PFSK-1 (cell line): ENCODE measurements around the gene CCDC92B.

Experiments used
- FOXP2 ChIP-seq: optimal IDR thresholded peaks from 2 replicates; pipeline ENCODE3; 2011; ENCODE audit warnings: borderline replicate concordance, control low read depth, inconsistent platforms; ENCODE audit not compliant: insufficient read depth; ENCODE audit errors: extremely low read length, extremely low read depth
- POLR2AphosphoS5 ChIP-seq: IDR thresholded peaks from 2 replicates; pipeline ENCODE4 v1.6.1; 2012; ENCODE audit warnings: low read depth, mild to moderate bottlenecking, control low read depth, low read length, moderate library complexity
- SIN3A ChIP-seq: IDR thresholded peaks from 2 replicates; pipeline ENCODE4 v1.6.1; 2012; ENCODE audit warnings: mild to moderate bottlenecking, low read length, moderate library complexity, borderline replicate concordance; ENCODE audit not compliant: insufficient read depth
- TAF1 ChIP-seq: IDR thresholded peaks from 2 replicates; pipeline ENCODE4 v1.6.1; 2012; ENCODE audit warnings: low read length, control low read depth, borderline replicate concordance; ENCODE audit not compliant: insufficient read depth
- TF ChIP-seq, protein P1 (sequence below), 2 experiments: IDR thresholded peaks; 2 replicates each; pipeline versions ENCODE4 v1.6.1 to v1.8.0; 2011 to 2012; ENCODE audit warnings: low read depth in 2 of 2, low read length in 2 of 2, control low read depth in 1 of 2, inconsistent platforms in 1 of 2, mild to moderate bottlenecking in 1 of 2, moderate library complexity in 1 of 2; ENCODE audit not compliant: insufficient read depth in 1 of 2

The CCDC92B gene

DNA sequence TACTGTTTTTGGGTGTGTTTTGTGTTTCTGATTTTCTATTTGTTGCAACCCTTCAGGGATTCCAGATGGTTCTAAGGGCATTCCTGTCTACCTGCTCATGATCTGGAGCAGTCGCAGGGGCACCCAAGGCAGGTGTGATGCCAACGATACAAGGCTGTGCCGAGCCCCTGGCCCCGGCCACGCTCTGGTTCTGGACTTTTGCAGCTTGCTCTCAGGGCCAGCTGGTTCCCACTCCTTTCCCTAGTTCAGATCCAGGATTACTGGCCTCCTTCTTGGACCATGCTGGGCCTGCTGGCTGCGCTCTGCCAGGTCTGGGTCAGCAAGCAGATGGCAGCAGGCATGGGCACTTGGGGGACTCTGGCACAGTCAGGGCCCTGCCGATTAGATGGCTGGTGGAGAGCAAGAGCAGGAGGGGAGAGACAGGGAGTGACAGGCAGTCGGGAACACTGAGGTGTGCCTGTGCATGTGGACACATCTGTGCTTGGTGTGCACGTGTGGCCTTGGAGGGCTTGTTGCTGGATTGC lies 31.5 kb upstream of the CCDC92B start:
- TF ChIP-seq POLR2AphosphoS5 (no peak), FOXP2 (no peak), SIN3A (no peak), TAF1 (no peak)
- TF ChIP-seq, protein P1, sequence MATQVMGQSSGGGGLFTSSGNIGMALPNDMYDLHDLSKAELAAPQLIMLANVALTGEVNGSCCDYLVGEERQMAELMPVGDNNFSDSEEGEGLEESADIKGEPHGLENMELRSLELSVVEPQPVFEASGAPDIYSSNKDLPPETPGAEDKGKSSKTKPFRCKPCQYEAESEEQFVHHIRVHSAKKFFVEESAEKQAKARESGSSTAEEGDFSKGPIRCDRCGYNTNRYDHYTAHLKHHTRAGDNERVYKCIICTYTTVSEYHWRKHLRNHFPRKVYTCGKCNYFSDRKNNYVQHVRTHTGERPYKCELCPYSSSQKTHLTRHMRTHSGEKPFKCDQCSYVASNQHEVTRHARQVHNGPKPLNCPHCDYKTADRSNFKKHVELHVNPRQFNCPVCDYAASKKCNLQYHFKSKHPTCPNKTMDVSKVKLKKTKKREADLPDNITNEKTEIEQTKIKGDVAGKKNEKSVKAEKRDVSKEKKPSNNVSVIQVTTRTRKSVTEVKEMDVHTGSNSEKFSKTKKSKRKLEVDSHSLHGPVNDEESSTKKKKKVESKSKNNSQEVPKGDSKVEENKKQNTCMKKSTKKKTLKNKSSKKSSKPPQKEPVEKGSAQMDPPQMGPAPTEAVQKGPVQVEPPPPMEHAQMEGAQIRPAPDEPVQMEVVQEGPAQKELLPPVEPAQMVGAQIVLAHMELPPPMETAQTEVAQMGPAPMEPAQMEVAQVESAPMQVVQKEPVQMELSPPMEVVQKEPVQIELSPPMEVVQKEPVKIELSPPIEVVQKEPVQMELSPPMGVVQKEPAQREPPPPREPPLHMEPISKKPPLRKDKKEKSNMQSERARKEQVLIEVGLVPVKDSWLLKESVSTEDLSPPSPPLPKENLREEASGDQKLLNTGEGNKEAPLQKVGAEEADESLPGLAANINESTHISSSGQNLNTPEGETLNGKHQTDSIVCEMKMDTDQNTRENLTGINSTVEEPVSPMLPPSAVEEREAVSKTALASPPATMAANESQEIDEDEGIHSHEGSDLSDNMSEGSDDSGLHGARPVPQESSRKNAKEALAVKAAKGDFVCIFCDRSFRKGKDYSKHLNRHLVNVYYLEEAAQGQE (IDR thresholded peaks at IDR 0.05; ENCODE audit: insufficient read depth in 1 of 2, low read depth in 2 of 2, low read length in 2 of 2): no peak

GRCh38 chr17:2780256-2780655 lies 30.8 kb upstream of the CCDC92B start:
- TF ChIP-seq FOXP2 (no peak), TAF1 (no peak), POLR2AphosphoS5 (no peak), SIN3A (no peak)
- TF ChIP-seq, protein P1 (IDR thresholded peaks at IDR 0.05; ENCODE audit: insufficient read depth in 1 of 2, low read depth in 2 of 2, low read length in 2 of 2): no peak

GRCh38 chr17:2779545-2779944 lies 30.1 kb upstream of the CCDC92B start:
- TF ChIP-seq, protein P1 (IDR thresholded peaks at IDR 0.05; ENCODE audit: insufficient read depth in 1 of 2, low read depth in 2 of 2, low read length in 2 of 2): no peak
- TF ChIP-seq POLR2AphosphoS5: no peak
- no peak for TF ChIP-seq TAF1
- no peak for TF ChIP-seq SIN3A
- TF ChIP-seq FOXP2: no peak

DNA sequence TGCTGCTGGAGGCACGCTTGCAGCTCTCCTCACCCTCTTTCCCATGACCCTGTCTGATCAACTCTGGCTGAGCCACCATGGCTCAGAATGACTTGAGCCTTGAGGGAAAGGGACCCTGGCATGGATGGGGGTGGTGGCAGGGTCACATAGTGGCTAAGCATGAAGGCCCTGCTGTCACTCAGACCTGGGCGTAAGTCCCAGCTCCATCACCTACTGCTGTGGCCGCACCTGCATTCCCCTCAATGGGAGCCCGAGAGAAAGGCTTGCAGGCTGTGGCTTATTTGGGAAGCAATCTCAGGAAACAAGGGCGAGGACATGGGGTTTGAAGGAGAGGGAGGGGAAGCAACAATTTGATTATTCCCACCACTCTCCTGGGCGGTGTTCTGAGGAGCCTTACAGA lies 29.0 kb upstream of the CCDC92B start:
- TF ChIP-seq FOXP2 (no peak), POLR2AphosphoS5 (no peak), TAF1 (no peak), SIN3A (no peak)
- TF ChIP-seq, protein P1 (IDR thresholded peaks at IDR 0.05; ENCODE audit: insufficient read depth in 1 of 2, low read depth in 2 of 2, low read length in 2 of 2): no peak
